SU-DHL-6 (cell line): ENCODE data around the gene CHST9.

Experiments used
- EZH2phosphoT487 ChIP-seq: fragments of 200-600 bp; sonication (generic), shearing (Covaris generic); conservative IDR thresholded peaks from 2 replicates; pipeline ENCODE4 v1.6.1; 2018; ENCODE audit warnings: mild to moderate bottlenecking, antibody characterized with exemption, low read length, moderate library complexity, mixed read lengths
- TF ChIP-seq, protein P1 (sequence below): fragments of 200-600 bp; sonication (generic); IDR thresholded peaks from one replicate; pipeline ENCODE4 v1.5.1; 2017; ENCODE audit warnings: antibody characterized with exemption, mild to moderate bottlenecking, low read length, moderate library complexity; ENCODE audit not compliant: insufficient read depth, poor library complexity, severe bottlenecking

DNA sequence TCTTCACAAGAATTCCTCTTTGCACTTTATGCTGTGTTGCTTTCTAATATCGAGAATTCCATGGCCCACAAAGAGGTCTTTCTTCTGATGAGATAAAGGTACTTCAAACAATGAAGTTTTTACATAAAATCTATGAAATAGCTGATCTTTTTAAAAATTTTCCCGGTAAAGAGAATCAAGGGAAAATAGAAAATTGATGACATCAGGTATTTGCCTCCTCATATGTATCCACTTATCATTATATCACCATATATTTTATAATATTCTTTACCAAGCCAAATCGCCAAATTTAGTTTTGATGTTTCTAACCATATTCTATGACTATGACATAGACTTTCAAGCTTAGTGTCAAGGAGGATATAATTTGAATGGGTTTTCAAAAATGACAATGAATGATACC lies 139.8 kb downstream of the CHST9 start:
- TF ChIP-seq, protein P1, sequence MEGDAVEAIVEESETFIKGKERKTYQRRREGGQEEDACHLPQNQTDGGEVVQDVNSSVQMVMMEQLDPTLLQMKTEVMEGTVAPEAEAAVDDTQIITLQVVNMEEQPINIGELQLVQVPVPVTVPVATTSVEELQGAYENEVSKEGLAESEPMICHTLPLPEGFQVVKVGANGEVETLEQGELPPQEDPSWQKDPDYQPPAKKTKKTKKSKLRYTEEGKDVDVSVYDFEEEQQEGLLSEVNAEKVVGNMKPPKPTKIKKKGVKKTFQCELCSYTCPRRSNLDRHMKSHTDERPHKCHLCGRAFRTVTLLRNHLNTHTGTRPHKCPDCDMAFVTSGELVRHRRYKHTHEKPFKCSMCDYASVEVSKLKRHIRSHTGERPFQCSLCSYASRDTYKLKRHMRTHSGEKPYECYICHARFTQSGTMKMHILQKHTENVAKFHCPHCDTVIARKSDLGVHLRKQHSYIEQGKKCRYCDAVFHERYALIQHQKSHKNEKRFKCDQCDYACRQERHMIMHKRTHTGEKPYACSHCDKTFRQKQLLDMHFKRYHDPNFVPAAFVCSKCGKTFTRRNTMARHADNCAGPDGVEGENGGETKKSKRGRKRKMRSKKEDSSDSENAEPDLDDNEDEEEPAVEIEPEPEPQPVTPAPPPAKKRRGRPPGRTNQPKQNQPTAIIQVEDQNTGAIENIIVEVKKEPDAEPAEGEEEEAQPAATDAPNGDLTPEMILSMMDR, result no peak
- no peak for TF ChIP-seq EZH2phosphoT487
